KG1 (cell line): Measurements from ENCODE around the gene OGG1.

Experiments
- DNase-seq: peaks from one replicate; lab custom pipeline; 2025; lab: John Stamatoyannopoulos, UW

The OGG1 gene

GRCh38 chr3:9786209-9786739 lies 36.5 kb downstream of the OGG1 start:
- DNase-seq: no peak

- DNase-seq: no peak
These were observed 37.3 kb downstream of the OGG1 start for GRCh38 chr3:9786825-9787669.

DNA sequence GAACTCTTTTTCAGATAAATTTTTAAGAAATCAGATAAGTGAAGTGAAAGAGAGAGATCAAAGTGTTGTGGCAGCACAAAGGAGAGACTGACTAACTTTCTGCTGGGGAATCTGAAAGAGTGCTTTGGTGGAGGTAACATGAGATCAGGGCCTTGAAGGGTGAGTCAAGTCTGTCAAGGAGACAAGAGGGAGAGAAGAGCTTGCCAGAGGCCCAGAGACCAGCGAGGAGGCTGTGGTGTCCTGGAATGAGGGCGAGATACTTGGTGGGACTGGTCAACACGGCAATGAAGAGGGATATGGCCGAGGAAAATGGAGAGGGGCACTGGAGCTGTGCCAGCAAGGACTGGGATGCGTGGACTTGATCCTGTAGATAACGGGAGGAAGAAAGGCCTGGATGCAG lies 38.0 kb downstream of the OGG1 start:
- DNase-seq: no peak

DNA sequence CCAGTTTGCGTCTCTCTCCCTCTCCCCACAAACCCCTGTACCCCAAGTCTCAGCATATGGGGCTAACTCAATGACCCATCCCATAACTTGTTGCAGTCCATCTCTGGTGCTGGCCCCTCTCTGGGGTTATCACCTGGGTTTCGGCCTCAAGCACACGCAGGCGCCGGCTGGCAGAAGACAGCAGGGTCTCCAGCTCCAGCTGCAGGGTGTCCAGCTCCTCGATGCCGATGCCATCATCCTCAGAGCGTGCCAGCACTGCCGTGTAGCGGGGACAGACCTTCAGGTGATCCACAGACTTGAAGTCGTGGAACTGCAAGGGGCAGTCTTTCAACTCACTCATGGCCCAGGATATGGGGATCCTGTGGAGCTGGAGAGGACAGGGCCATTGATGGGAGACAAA lies 41.4 kb downstream of the OGG1 start:
- no peak for DNase-seq

DNA sequence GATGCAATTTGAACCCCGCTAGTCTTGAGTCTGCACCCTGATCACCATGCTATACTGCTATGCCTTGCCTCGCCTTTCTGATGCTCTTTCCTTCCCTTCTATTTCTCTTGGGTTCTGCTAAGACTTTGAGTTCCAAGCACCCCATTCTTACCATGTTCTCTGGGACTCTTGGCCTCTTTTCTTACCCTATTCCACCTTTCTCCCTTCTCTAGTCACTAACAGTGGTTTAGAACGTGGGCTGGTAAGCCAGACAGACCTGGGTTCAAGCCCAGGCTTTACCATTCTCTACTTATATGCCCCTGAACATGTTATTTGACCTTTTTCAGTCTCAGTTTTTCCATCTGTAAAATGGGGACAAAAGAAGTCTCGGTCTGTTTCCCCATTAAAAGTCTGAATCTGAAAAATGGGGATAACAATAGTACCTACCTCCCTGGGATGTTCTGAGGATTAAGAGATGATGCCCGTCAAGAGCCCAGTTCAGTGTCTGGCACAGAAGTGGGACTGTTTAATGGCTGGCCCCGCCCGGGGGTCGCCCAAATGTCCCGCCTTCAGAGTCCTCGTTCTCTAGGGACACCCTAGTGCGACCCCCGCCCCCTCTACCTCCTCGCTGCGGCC lies 42.1 kb downstream of the OGG1 start:
- DNase-seq: no peak

DNA sequence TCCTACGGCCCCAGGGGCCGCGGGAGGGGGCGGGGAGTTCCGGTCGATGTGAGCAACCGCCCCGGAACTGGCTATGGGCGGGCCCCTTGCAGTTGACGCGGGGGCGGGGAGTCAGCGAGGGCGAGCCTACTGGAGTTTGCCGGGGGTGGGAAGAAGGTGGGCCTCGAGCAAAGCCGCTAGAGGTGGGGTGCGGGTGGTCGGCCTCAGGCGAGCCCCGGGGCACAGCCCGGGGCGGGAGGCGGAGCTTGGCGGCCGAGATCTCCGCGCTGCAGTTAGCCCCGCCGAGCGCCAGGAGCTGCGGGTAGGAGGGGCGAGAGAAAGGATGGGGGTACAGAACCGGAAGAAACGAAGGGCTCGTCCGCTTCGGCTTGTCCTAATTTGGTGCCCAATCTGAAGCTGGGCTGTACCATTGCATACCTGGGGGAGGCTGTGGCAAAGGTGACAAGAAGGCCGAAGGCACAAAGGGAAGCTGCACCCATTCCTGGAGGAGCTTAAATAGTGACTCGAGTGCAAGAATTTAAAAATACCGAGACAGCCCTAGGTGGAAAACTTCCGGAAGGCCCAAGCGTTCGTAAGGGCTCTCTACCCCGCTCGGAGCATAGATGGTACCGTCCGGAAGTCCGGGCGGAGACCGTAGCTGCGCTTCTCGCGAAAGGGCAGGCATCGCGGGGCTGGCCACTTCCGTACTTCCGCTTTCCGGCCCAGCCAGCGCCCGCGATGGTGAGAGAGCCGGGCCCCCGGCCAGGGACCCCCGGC lies 42.8 kb downstream of the OGG1 start, which contains the start of the genes ARPC4 and TADA3:
TSS of gene ARPC4 (plus strand) at position 678 of the 756 bp plus-strand sequence. CDS start at position 718, 40 bp downstream.
TSS of gene TADA3 (minus strand) at position 69 of the 756 bp plus-strand sequence. CDS start 1,007 bp downstream, outside the sequence.
- DNase-seq: peak; percentile 95

GRCh38 chr3:9793161-9793781 lies 43.5 kb downstream of the OGG1 start:
- peak; percentile 23 for DNase-seq

GRCh38 chr3:9794400-9794799 lies 44.6 kb downstream of the OGG1 start:
- DNase-seq: no peak

GRCh38 chr3:9795207-9795606 lies 45.5 kb downstream of the OGG1 start:
- no peak for DNase-seq

DNA sequence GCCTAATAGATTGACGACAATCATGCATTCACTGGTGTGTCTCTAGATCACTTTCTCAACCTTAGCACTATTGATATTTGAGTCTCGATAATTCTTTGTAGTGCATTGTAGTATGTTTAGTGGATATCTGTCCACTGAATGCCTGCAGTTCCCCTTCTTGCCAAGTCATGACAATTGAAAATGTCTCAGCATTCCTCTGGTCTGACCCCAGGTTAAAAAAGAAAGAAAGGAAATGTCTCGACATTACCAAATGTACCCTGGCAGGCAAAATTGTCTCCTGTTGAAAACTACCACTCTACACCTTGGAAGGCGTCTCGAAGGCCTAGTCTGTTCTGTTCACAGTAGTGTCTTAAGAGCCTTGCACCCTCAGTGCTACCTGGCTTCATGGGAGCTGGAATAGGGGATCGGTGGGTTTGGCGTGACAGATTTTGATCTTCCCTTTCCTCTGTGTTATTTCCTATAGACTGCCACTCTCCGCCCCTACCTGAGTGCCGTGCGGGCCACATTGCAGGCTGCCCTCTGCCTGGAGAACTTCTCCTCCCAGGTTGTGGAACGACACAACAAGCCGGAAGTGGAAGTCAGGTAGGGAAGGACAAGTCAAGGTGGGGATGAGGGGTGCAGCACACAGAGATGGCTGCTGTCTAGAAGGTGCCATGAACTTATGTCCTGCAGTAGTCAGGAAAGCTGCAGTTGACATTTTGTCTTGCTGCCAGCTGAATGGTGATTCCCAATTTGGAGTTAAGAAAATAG lies 47.6 kb downstream of the OGG1 start:
- DNase-seq: no peak

- DNase-seq: no peak
These were observed 50.8 kb downstream of the OGG1 start for GRCh38 chr3:9800529-9800928.

- DNase-seq: no peak
These were observed 53.7 kb downstream of the OGG1 start for GRCh38 chr3:9803494-9803893.

- no peak for DNase-seq
These were observed 55.2 kb downstream of the OGG1 start for GRCh38 chr3:9804996-9805395.

DNA sequence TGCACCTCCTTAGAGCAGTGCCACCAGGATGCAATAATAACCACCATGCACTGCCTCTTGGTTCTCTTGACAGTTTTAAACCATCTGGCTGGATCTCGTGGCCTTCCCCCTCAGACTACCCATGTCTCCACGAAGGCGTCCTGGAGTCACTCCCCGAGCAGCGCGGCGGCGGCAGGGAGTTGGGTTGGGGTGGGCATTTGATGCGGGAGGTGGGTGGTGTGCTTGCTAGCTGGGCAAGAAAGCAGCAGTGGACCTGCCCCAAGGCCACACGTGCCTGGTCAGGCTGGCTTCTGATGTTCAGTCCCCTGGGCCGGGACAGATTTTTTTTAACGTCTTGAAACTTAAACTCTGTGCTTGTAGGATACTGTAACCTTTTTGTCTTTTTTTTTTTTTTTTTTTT lies 56.4 kb downstream of the OGG1 start:
- DNase-seq: no peak
